Stimulated activated CD4-positive, alpha-beta T cell treated with anti-CD3 and anti-CD28 coated beads, Interleukin-12 subunit alpha, Interleukin-12 subunit beta, amount 100 ng/mL, for 48 hours (primary cell): ENCODE data around the gene MROH7.

ENCODE experiments used
- DNase-seq, 3 donors: peaks; one replicate each; pipeline ENCODE4 v3.0.0-alpha.2; 2020; ENCODE audit warnings: low read depth in 2 of 3, low spot score in 1 of 3

Gene MROH7

DNA sequence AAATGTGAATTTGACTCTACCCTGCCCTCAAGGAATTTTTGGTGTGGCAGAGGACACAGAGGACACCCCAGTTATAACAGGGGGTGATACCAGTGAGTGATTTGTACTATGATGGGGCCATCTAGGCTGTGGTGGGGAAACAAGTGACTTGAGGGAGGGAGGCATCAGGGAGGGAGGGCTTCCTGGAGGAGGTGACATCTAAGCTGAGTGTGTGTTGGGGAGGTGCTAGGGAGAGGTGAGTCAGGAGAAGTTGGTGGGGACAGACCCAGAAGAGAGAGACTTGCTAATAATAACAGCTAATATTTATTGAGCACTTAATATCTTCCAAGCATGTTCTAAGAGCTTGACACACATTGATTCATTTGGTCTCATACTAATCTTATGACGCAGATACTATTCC, 54.2 kb downstream of the MROH7 start:
- DNase-seq: no peak

DNA sequence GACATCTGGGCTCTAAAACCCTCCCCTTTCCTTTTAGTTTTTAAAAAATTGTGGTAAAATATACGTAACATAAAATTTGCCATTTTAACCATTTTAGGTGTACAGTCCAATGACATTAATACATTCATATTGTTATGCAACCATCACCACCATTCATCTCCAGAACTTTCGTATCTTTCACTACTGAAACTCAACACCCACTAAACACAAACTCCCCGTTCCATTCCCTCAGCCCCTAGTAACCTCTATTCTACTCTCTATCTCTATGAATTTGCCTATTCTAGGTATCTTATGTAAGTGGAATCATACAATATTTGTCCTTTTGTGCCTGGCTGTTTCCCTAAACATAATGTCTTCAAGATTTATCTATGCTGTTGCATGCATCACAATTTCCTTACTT, 54.7 kb downstream of the MROH7 start:
- no peak for DNase-seq

DNA sequence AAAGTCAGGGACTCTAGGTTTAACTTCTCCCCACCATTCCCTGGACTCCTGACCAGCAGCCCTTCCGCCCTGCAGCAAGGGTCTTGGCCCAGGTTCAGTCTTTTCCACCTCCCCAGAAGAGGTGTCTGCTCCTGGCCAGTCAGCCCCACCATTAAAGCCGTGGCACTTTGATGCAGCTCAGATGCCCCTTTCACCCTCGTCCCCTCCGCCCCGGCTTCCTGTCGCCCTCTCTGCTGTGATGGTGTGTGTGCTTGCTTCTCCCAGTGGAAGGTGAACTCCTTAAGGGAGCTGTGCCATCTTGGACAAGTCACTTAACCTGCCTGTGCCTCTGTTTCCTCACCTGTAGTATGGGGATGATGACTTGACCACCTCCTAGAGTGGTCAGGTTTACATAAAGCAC, 56.3 kb downstream of the MROH7 start:
- DNase-seq: no peak

DNA sequence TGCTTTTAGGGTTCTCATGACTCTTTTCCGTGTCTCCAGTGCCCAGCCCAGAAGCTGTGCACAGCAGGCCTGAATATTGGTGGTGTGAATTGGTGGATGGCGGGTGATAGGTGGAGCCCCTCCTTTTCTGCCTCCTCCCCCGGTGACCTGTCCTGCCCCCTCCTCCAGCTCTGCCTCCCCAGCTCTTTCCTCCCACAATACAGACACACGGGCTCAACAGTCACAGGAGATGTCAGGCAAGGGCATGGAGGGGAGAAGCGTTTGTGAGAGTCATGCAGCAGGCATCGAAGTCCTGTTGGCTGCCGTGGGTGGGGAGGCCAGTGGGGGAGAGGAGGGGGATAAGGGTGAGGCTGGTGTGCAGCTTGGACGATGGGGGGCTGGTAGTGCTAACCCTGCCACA, 56.8 kb downstream of the MROH7 start:
- DNase-seq: no peak

DNA sequence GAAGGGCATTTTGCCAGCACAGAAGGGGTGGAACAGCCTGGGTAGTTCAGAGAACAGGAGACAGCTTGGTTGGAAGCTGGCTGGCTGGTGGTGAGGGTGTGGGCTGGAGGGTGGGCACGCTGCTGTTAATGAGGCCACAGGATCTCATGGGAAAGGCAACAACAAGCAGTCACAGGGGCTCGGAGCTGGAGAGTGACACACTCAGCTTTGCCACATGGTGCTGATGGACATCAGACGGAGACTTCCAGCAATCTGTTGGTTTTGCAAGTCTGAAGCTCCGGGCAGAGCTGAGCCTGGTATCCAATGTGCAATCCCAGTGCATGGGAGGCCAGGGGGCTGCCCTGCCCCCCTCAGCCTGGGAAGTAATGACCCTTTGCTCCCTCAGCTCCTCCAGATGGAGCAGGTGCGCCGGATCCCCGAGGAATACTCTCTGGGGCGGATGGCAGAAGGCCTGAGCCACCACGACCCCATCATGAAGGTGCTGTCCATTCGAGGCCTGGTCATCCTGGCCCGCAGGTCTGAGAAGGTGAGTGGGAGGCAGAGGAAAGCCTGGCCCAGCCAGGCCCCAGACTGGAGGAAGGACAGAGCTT, 58.4 kb downstream of the MROH7 start:
- DNase-seq: no peak

DNA sequence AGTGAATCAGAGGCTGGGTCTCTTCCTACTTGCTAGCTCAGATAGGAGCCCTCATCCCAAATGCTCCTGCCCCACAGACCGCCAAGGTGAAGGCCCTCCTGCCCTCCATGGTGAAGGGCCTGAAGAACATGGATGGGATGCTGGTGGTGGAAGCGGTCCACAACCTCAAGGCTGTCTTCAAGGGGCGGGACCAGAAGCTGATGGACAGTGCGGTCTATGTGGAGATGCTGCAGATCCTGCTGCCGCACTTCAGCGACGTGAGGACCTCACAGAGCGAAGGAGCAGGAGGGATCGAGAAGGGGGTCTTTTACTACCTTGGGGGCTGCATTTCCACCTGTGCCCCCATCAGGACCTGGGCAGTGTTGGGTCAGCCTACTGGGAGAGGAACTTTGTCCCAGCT, 59.5 kb downstream of the MROH7 start:
- DNase-seq: no peak

DNA sequence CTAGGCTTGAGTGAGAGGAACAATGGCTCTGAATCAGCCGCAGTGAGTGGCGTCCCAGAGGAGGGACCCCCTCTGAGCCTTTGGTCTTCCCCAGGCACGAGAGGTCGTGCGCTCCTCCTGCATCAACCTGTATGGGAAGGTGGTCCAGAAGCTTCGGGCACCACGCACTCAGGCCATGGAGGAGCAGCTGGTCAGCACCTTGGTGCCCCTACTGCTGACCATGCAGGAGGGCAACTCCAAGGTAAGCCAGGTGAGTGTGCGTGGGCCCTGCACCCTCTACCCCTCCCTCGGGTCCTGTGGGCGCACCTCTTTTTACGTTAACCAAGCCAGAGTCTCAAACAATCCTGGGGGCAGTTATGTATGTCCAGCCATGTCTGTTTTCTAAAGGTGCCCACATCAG, 60.4 kb downstream of the MROH7 start:
- no peak for DNase-seq

DNA sequence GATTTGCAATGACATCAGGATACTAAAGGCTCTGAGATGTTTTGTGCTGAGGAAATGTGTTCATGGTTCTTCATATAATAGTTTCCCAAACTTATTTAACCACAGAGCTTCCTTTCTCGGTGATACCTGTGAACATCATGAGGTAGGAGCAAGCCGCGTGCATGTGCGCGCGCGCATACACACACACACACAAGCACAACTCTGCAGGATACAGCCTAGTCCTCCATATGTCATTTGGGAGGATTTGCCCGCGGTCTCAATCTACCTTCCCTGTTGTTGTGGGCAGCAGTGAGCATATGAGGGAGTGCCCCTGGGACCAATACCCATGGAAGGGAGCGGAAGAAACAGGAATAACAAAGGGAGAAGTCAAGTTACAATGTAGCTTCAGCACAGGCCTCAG, 61.9 kb downstream of the MROH7 start:
- DNase-seq: no peak

DNA sequence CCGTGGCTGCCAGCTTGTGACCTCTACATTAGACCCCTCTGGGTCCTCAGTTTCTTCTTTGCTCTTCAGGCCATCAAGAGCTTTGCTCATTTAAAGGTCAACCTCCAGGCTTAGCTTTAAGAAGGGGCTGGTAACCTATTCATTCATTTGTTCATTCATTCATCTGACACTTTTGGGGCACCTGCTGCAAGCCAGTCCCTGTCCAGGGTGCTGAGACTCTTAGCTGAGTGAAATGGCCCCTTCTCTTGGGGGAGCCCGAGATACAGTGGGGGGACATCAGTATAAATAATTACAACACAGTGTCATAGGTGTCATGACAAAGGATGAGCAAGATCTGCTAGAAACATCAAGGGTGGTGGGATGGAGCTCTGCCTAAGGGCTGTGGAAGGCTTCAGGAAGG, 63.6 kb downstream of the MROH7 start:
- DNase-seq: no peak

DNA sequence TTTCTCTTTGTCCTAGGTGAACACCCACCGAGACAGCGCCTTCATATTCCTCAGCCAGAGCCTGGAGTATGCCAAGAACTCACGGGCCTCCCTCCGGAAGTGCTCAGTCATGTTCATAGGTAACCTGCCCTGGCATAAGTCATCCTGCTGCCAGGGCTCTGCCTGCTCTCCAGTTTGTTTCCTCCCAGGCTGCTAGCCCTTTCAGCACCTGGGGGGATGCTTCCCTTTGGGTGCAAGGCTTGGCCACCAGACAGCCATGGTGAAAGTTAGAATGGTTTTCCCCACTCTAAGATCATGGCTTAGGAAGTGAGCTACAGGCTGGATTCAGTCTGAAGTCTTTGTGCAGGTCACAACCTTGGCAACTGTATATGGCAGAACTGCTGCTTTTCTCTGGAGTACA, 64.8 kb downstream of the MROH7 start:
- no peak for DNase-seq

DNA sequence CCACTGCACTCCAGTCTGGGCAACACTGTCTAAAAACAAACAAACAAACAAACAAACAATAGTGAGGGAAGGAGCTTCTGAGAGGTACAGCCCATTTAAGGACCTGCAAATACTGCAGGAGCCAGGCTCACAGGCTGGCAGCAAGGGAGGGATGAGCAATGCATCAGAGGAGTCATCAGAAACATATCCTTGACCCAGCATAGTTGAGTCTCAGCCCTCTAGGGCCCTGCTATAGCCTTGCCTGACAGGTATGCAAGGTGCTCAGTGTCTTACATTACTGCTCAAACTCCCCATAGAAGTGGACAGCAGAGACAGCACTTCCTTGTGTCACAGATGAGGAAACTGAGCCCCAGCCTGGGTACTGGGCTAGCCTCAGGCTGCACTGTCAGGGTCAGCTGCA, 66.8 kb downstream of the MROH7 start:
- no peak for DNase-seq

DNA sequence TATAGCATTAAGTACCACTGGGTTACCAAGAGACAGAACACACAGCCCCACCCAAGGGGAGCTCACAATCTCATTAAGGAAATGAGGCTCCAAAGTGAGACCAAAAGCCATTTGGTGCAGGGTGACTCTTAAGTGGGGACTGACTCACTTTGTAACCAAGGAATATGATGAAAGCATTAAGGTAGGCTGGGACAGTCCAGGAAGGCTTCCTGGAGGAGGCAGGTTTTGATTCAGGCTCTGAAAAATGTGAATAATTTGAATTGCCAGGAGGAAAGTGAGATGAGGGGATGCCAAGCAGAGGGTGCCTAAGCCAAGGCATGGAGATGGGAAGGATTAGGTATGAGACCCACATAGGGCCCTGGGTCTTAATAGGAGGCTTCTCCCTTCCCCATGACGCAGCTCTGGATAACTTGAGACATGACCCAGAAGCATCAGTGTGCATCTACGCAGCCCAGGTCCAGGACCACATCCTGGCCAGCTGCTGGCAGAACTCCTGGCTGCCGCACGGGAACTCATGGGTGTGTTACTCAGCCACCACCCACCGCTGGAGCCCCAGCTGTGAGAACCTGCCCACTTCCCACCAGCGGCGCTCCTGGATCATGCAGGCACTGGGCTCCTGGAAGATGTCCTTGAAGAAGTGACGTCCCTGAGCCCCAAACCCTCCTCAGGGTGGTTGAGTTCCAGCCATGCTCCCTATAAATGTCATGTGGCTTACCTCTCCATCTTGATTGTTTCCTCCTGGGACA, 68.1 kb downstream of the MROH7 start:
- DNase-seq: no peak

DNA sequence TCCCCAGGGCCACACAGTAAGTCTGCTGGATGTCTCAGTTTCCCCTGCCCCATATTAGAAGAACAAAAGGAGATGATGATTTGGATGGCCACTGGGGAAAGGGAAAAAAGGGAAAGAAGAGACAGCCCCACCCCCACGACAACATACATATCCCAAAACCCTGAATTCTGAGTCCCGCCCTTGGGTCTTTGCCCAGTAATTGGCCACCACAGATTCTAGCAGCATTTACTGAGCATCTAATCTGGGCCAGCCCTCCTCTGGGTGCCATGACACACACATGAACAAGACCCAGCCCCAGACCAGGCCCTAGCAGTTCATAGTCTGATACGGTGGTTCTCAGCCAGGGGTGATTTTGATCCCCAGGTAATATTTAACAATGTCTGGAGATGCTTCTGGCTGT, 68.8 kb downstream of the MROH7 start:
- DNase-seq: no peak

DNA sequence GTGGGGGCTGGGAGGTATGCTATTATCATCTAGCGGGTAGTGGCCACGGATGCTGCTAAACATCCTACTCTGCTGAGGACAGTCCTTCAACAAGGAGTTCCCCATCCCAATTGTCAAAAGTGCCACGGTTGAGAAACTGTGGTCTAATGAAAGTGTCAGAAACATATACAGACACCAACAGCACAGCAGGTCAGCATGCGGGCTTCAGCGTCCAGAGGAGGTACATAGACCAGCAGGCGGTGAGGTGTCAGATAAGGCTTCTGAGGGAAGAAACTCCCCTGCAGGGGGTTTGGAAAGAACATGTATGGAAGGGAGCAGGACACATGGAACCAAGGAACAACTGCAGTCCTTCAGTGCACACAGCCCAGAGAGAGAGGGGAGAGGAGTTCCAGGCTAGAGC, 69.3 kb downstream of the MROH7 start:
- DNase-seq: no peak

DNA sequence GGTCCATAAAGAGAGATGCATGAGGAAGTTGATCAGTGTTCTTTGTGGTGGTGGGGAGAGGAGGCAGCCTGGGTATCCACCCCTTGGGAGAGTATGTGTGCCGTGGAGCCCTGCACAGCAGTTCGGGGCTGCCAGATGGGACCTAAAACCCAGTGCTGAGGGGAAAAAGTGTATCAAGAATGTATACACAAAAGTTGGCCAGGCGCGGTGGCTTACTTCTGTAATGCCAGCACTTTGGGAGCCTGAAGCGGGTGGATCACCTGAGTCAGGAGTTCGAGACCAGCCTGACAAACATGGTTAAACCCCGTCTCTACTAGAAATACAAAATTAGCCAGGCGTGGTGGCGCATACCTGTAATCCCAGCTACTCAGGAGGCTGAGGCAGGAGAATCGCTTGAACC, 70.0 kb downstream of the MROH7 start:
- no peak for DNase-seq

DNA sequence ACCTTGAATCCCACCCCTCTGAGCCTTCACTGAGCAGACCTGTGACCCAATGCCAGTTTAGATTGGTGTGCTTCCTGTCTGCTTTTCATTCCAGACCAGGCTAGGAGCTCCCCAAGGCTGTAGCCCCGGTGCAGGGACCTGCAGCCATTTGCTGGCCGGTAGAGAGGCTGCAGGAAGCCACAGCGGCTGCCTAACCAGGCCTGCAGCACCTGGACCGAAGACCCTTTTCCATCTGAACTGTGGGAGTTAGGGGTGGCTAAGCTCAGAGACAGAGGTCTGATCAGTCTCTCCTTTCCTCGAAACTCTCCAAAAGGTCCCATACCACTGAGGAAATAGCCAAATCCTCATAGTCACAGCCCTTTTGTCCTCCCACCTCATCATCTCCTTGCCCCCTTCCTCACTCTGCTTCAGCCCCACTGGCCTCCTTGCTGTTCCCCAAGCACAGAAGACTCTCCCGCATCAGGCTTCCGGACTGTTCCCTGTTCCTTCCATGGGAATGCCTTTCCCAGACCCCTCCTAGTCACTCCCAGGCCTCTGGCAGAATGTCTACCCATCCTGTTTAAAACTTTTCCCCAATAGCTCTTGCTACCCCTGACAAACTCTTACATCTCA, 73.4 kb downstream of the MROH7 start:
- DNase-seq: no peak

DNA sequence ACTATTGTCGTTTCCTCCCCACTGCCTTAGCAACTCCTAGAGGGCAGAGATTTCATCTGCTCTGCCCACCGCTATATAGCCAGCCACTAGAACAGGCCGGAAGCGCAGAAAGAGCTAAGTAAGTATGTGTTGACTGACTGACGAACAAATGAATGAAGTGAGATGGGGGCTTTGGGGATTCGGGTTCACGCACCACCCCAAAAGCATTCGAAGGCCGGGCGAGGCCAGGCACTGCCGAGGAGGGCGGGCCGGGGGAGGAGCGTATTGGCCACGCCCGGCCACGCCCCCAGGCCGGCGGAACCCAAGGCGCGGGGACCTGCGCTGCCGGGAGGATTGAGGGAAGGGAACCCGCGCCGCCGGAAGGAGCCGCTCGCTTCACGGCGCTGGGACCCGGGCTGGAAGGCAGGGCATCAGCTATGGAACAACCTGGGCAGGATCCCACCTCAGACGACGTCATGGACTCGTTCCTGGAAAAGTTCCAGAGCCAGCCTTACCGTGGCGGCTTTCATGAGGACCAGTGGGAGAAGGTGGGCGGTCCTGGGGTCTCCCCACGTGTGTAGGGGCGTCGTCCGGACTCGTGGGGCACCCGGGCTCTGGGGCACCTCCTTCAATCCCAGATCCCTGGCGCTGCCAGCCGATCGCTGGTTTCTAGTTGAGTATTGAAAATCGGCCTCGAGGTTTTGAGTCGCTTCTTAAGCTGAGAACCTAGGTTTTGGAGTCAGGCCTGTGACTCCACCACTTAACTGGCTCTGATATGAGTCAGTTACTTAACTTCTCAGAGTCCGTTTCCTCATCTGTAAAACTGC, 74.1 kb downstream of the MROH7 start, which contains the start of gene TTC4:
Gene TTC4, plus strand, starts transcription at position 369 of the 806 bp plus-strand sequence. Its CDS starts 48 bp downstream, at position 417.
- DNase-seq: peak; percentile 76 to 78 (median 77)

DNA sequence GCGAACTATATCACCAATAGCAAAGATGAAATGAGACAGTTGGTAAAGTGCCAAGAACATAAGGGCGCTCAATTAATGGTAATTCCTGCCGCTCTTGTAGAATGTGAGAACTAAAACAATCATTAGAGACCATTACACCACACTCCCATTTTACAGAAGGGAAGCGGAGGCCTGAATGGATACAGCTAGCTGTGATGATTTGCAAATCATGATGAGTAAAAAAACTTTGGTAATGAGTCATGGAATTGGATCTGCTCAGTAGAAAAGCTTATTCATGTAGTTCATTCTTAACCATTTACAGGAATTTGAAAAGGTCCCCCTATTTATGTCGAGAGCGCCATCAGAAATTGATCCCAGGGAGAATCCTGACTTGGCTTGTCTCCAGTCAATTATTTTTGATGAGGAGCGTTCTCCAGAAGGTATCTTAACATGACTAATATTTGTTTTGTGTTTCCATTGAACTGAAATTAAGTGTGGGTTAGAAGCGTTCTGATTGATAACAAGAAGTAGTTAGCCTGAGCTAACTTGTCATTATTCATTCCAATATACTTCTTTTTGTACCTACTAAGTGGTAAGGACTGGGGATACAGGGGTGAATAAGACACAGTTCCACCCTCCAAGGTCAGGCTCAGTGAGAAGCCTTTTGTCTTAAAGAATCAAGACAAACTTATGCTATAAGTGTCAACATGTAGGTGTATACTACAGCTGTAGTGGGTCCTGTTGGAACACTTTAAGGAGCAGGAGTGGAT, 74.9 kb downstream of the MROH7 start:
- DNase-seq: peak in 2 of 3 donors; percentile 8 to 30

DNA sequence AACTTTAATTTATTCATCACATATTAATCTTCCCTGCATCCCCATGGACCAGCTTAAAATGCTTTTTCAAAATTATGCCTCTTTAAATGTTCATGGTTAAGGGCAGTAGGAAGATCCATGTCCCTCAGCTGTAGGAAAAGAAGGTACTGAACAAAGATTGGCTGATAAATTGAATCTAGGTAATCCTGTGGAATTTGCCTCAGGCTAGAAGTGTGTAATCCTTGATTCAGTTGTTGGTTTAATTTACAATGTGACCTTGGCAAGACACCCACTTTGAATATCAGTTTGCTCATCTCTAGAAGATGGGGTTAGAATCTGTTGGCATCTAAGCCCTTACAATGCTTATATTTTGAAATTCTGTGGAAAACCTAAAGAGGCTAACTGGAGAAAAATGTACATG, 80.1 kb downstream of the MROH7 start:
- no peak for DNase-seq

DNA sequence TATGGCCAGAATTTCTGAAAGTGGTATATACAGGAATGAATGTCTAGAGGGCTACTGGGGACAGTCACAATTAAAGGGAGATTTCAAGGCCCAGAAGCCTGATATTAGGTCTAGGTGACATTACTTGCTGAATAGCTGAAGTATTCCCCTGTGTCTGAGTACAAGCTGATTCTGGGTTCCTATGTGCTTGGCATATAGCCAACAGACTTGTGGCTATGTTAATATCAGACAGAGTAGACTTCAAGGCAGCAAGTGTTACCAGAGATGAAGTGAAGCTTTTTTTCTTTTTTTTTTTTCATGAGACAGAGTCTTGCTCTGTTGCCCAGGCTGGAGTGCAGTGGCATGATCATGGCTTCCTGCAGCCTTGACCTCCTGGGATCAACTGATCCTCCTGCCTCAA, 82.4 kb downstream of the MROH7 start:
- DNase-seq: no peak

DNA sequence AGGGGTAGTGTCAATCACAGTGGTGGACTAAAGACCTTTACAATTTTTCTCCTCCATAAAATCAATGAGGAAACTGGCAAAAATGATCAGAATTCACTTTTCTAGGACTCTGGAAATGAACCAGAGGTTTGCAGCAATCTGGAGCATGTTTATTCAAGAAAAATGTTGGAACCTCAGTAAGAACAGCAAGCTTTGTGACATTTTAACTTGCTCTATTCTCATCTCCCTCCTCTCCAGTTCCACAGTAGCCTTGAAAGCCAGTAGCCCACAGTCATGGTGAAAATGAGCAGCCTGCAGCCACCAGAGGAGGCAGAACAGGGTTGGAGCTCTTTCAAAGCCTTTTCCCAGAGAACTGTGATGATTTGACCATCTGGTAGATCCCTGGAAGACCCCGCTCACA, 83.2 kb downstream of the MROH7 start:
- DNase-seq: no peak
